ENCODE measurements around the gene PLEKHG2. TPM values are rescaled to one million over a fixed set of nuclear protein-coding genes. Genes with fewer than 3 reads are reported as not detected.

The PLEKHG2 gene
- total and polyA plus RNA-seq, 9 of the 15 experiments (the other 6 are each of a cell fraction or from before 2014, with no cell fraction given), result 0.98 to 45.7 (median 9.8) TPM

DNA sequence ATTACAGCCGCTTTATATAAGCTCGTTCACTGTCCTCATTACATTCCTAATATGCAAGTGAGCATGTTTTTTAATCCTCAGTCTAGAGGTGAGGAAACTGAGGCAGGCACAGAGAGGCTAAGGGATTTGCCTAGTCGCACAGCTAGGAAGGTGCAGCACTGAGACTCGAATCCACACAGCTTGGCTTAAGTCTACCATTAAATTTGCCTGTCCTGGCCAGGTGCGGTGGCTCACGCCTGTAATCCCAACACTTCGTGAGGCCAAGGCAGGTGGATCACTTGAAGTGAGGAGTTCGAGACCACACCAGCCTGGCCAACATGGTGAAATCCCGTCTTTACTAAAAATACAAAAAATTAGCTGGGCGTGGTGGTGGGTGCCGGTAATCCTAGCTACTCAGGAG lies 15.2 kb downstream of the PLEKHG2 start:
- Histone ChIP-seq H3K79me2 (ENCODE audit: control insufficient read depth, insufficient read depth, low read length) (peaks cover under 1% of the 10 kb centered on the region; the same call in 2 of the 3 replicates), H4K20me1 (replicated peaks; ENCODE audit: control insufficient read depth, insufficient read depth, low read length) (0 out of 2 replicates have a peak, but pooled peaks cover under 1% of the 10 kb centered on the region), H3K4me3 (no peak overlapping the region), H2AFZ (ENCODE audit: low read depth, low read length) (no peak overlapping the region), H3K9me1 (ENCODE audit: control insufficient read depth, insufficient read depth, low read length) (no peaks in the 10 kb centered on the region), H3K27ac (ENCODE audit: extremely low read depth, low read depth, low read length) (no peak overlapping the region), H3K9me3 (replicated peaks; ENCODE audit: control insufficient read depth, insufficient read depth, low read depth, low read length) (no peaks in the 10 kb centered on the region), H3K36me3 (ENCODE audit: control insufficient read depth, insufficient read depth, low read length) (peaks cover 21% of the 10 kb centered on the region; the same call in 2 of the 3 replicates), H3K27me3 (ENCODE audit: control insufficient read depth in 2 of 2, insufficient read depth in 2 of 2, low read length in 2 of 2) (no peaks in the 10 kb centered on the region), H3K9ac (ENCODE audit: insufficient read depth in 1 of 2, low read depth in 2 of 2, low read length in 2 of 2) (peak overlapping the region in 1 of 2 experiments; percentile 8; a peak in 1 of 4 replicates), H3K4me1 (replicated peaks in 1 of 2; ENCODE audit: control insufficient read depth in 2 of 2, insufficient read depth in 2 of 2, low read length in 2 of 2) (peaks cover 11 to 29% of the 10 kb centered on the region in 2 experiments), H3K4me2 (ENCODE audit: insufficient read depth, low read length) (no peak overlapping the region)
- DNase-seq (ENCODE audit: extremely low read depth in 1 of 4, low spot score in 3 of 4) (no peak), ATAC-seq (no peak), FAIRE-seq (no peak)
- TF ChIP-seq RUNX1 (IDR thresholded peaks at IDR 0.05; ENCODE audit: low read depth) (no peak), ZNF696 (CRISPR knock-in tag; conservative IDR thresholded peaks at IDR 0.05) (no peak), ZNF407 (IDR thresholded peaks at IDR 0.05; ENCODE audit: low read depth) (no peak), SNRNP70 (optimal IDR thresholded peaks at IDR 0.05; ENCODE audit: low read depth, low read length) (no peak), BCOR (IDR thresholded peaks at IDR 0.05) (peak; percentile 28; the same call in 1 of the 2 replicates), ZBTB49 (CRISPR knock-in tag; IDR thresholded peaks at IDR 0.05; ENCODE audit: borderline replicate concordance) (no peak)
- TF ChIP-seq, protein P1, sequence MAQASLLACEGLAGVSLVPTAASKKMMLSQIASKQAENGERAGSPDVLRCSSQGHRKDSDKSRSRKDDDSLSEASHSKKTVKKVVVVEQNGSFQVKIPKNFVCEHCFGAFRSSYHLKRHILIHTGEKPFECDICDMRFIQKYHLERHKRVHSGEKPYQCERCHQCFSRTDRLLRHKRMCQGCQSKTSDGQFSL (CRISPR knock-in tag; IDR thresholded peaks at IDR 0.05), result no peak
- TF ChIP-seq, protein P1 (tag; IDR thresholded peaks at IDR 0.05), result no peak
- CTCF ChIA-PET (ENCODE audit: low intra/inter-chr PET ratio), result no interaction called here
- WGBS (ENCODE audit: insufficient coverage, low coverage, missing lambda C conversion rate), result 52% methylated on average over 11 of the region's 11 CpGs
- in situ Hi-C loops (cut with MboI), result no loop called here
- POLR2A ChIA-PET, result interaction anchor here (0.6 to 9.1 kb wide), 3 partner anchors 6 to 137 kb away, joined by 3 to 141 read pairs (median 5); partner anchors contain the start of gene RPS16
- intact Hi-C loops (cut with micrococcal nuclease), result no loop called here
- no TSS peak for BruUV-seq (replicated peaks)
